ENCODE data around the gene NCAPD2. TPM values are rescaled to one million over a fixed set of nuclear protein-coding genes. Genes with fewer than 3 reads are reported as not detected.

NCAPD2 gene
- total RNA-seq, 4 donors from 2014 or later, result 13.9 to 26.1 (median 24.7) TPM

DNA sequence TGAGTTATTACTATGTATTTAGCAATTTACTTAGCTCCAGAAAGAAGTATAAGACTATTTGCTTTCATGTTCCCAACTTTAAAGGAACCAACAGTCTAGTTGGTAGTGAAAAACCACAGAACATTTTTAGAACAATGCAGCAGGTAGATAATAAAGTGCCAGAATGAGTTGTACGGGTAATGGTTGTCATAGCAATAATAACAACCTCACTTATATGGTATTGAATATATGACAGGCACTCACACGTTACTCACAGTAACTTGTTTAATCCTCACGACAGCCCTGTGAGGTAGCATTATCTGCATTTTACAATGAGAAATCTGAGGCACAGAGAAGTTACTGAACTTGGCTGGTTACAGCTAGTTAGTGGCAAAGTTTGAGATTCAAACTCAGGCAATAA, 29.8 kb downstream of the NCAPD2 start:
- peaks cover 0 to 4% (median 0%) of the 10 kb centered on the region in 4 donors for H3K4me1 ChIP-seq
- no peak for DNase-seq (ENCODE audit: extremely low spot score)
- no peaks in the 10 kb centered on the region for H3K27me3 ChIP-seq
- 57% methylated on average over 3 of the region's 3 CpGs for WGBS
- no peak overlapping the region for H3K27ac ChIP-seq (replicated peaks in 1 of 4)
- H3K36me3 ChIP-seq, result peaks cover 73 to 99% (median 91%) of the 10 kb centered on the region in 4 donors
- intact Hi-C loops (cut with DNase I), result no loop called here
- H3K9me3 ChIP-seq, result no peaks in the 10 kb centered on the region
- no peak for TF ChIP-seq POLR2AphosphoS5 (IDR thresholded peaks at IDR 0.05)
- TF ChIP-seq EP300 (IDR thresholded peaks at IDR 0.05), result no peak
- TF ChIP-seq CTCF (IDR thresholded peaks at IDR 0.05), result no peak
- TF ChIP-seq POLR2A (IDR thresholded peaks at IDR 0.05; ENCODE audit: low read depth), result no peak
- no peak overlapping the region for H3K4me3 ChIP-seq

- H3K27ac ChIP-seq (replicated peaks in 1 of 4), result no peak overlapping the region
- intact Hi-C loops (cut with DNase I), result no loop called here
- H3K4me1 ChIP-seq, result peaks cover 0 to 4% (median 0%) of the 10 kb centered on the region in 4 donors
- no peak for TF ChIP-seq CTCF (IDR thresholded peaks at IDR 0.05)
- TF ChIP-seq POLR2AphosphoS5 (IDR thresholded peaks at IDR 0.05), result no peak
- TF ChIP-seq EP300 (IDR thresholded peaks at IDR 0.05), result no peak
- no peak for TF ChIP-seq POLR2A (IDR thresholded peaks at IDR 0.05; ENCODE audit: low read depth)
- no peaks in the 10 kb centered on the region for H3K9me3 ChIP-seq
- no peak for DNase-seq (ENCODE audit: extremely low spot score)
- peaks cover 78 to 99% (median 95%) of the 10 kb centered on the region in 4 donors for H3K36me3 ChIP-seq
- no peak overlapping the region for H3K4me3 ChIP-seq
- WGBS, result 98% methylated on average over 5 of the region's 5 CpGs
- no peaks in the 10 kb centered on the region for H3K27me3 ChIP-seq
Observed at GRCh38 chr12:6524648-6525047, 30.7 kb downstream of the NCAPD2 start.

GRCh38 chr12:6526201-6526600, 32.3 kb downstream of the NCAPD2 start:
- TF ChIP-seq POLR2A (IDR thresholded peaks at IDR 0.05; ENCODE audit: low read depth), result no peak
- TF ChIP-seq EP300 (IDR thresholded peaks at IDR 0.05), result no peak
- no peak for TF ChIP-seq CTCF (IDR thresholded peaks at IDR 0.05)
- no peak for DNase-seq (ENCODE audit: extremely low spot score)
- 91% methylated on average over 7 of the region's 7 CpGs for WGBS
- Histone ChIP-seq H3K4me3 (no peak overlapping the region), H3K36me3 (peaks cover 83 to 99% (median 95%) of the 10 kb centered on the region in 4 donors), H3K27me3 (no peaks in the 10 kb centered on the region), H3K9me3 (no peaks in the 10 kb centered on the region), H3K4me1 (peaks cover 0 to 4% (median 0%) of the 10 kb centered on the region in 4 donors), H3K27ac (replicated peaks in 1 of 4) (peak overlapping the region in 1 of 4 donors; percentile 6)
- intact Hi-C loops (cut with DNase I), result no loop called here

GRCh38 chr12:6526766-6527525, 33.0 kb downstream of the NCAPD2 start:
- no peak for DNase-seq (ENCODE audit: extremely low spot score)
- H3K9me3 ChIP-seq, result no peaks in the 10 kb centered on the region
- no peak overlapping the region for H3K4me3 ChIP-seq
- H3K36me3 ChIP-seq, result peaks cover 77 to 96% (median 88%) of the 10 kb centered on the region in 4 donors
- intact Hi-C loops (cut with DNase I), result no loop called here
- 81% methylated on average over 19 of the region's 19 CpGs for WGBS
- peaks cover 2 to 9% (median 4%) of the 10 kb centered on the region in 4 donors for H3K4me1 ChIP-seq
- TF ChIP-seq EP300 (IDR thresholded peaks at IDR 0.05), result no peak
- TF ChIP-seq POLR2AphosphoS5 (IDR thresholded peaks at IDR 0.05), result no peak
- no peak for TF ChIP-seq POLR2A (IDR thresholded peaks at IDR 0.05; ENCODE audit: low read depth)
- TF ChIP-seq CTCF (IDR thresholded peaks at IDR 0.05), result no peak
- no peaks in the 10 kb centered on the region for H3K27me3 ChIP-seq
- H3K27ac ChIP-seq (replicated peaks in 1 of 4), result peak overlapping the region in 1 of 4 donors; percentile 6
